CD4-positive, alpha-beta T cell treated with Interleukin-1 beta for 1 hour (primary cell): Measurements from ENCODE around the gene CAMK2B.
"Not testable (repeated sequence)": the region's sequence is repeated elsewhere in the genome, so short reads cannot be mapped to it uniquely, and the experiment has no call there.

Source experiments
- DNase-seq, 2 donors: peaks; one replicate each; pipeline ENCODE4 v3.0.0-alpha.2; 2020 to 2022

CAMK2B gene

DNA sequence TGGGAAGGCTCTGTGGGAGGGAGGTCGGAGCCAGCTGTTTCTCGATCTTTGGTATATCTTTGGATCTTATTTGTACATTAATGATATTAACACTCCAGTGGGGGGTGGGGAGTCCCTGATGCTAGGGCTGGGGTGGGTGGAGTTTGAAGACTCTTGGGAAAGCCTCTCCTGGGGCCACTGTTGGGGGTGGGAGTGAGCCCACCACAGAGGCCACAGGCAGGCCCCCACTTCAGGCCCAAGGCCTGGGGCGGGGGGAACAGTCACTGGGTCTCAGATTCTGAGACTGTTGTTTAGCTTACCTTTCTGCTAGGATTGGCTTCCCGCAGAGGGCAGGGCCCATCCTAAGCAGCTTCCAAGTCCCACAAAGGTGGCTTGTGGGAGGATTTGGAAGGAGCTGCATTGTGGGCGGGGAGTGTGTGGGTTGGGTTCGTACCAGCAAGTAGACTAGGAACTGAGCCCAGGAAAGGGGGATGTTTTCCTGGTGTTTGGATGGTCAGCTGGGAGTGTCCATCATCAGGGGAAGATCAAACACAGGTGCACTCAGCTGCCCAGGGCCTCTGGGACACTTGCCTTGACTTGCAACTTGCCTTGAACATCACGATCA, 112.7 kb downstream of the CAMK2B start:
- DNase-seq: no peak

DNA sequence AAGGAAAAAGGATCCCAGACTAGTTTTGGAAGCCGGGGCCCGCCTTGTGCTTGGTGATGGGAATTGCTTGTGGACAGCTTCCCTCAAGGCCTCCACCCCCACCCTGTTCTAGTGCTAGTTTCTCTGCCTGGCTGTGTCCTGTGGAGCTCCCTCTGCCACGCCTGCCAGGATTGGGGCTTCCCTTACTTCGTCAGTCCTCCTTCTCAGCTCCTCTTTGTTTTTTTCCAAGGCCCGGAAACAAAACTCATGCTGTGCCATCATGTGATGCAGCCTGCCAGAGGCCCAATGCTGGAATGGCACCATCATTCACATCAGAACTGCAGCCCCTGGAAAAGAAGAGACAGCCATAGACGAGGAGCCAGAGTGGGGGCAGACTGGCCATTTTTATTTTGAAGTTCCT, 113.4 kb downstream of the CAMK2B start:
- DNase-seq: no peak

GRCh38 chr7:44211126-44211675, 114.2 kb downstream of the CAMK2B start:
- no peak for DNase-seq

DNA sequence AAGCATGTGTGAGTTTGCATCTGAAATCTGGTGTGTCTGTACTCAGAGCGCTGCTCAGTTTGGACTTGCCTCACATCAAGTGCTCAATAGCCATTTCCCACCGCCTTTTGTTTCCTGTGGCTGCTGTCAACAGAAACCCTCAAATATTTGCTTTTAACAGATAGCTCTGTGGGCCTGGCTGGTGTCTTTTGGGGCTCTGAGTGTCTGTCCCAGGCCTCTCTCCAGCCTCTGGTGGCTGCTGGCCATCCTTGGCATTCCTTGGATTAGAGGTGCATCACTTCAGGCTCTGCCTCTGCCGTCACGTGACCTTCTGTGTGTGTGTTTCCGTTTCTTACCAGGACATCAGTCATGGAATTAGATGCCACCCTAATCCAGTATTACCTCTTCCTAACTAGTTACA, 115.3 kb downstream of the CAMK2B start:
- DNase-seq: no peak

- no peak for DNase-seq
Measured at GRCh38 chr7:44208085-44208484, 117.3 kb downstream of the CAMK2B start.

DNA sequence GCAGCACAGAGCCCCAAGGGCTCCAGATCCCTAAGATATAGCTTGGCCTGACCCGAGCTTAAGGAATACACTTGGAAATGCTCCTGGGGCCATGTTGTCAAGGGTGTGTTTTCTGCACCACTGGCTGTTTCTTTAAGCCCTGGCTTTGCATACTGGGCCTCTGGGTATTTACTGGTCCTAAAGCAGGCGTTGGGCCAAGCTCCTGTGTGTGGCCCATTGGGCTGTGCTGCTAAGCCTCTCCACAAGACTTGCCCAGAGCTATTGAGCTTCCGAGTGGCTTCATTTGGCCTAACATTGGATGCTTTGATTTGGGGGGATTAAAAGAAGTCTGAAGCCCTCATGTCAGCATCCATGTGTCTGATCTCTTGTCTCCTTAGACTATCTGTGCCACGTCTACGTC, 119.4 kb downstream of the CAMK2B start:
- DNase-seq: no peak

DNA sequence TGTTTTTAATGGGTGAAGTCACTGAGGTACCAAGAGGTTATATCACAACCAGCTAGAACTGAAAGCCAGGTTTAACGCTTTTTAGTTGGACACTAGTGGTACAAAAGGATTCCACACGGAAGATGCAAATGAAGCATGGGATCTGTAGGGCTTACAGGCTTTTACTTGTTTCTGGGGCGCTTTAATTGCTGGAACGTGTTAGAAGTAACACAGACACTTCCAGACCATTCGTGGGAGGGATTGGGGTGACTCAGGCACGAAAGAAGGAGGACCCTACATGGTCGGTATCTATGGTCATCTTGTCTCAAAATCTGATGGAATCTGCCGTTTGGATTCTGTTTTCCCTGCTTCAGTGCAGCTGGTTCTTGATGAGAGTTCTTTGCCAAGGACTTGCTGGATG, 123.6 kb downstream of the CAMK2B start:
- no peak for DNase-seq

DNA sequence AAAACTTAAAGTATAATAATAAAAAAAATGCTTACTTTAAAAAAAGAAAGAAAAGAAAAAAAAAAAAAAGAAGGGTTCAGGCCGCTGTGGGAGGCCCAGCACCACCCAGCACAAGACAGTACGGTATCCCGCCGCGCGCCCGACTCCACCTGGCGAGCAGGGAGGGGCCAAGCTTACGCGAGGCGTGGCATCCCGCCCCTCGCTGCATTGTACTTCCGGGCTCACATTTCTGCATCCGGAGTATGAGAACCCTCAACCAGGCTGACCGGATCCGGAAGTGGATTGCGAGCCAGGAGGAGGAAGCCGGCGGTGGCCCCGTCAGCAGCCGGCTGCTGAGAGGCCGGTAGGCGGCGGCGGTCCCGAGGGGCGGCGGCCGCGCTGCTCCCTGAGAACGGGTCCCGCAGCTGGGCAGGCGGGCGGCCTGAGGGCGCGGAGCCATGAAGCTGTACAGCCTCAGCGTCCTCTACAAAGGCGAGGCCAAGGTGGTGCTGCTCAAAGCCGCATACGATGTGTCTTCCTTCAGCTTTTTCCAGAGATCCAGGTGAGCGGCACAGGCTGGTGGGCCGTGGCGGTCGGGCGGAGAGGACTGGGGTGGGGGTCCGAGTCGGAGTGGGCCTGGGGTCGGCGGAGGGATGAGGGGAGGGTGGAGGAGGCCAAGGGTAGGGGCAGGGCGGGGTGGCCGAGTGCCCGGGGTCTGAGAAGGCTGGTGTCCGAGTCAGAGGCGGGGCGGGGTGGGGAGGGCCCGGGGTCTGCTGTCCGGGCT, 124.5 kb downstream of the CAMK2B start, which contains the start of gene YKT6:
Gene YKT6 (plus strand): TSS at position 280 of the 763 bp plus-strand sequence. CDS start 158 bp downstream, at position 438.
- DNase-seq: peak; percentile 94

DNA sequence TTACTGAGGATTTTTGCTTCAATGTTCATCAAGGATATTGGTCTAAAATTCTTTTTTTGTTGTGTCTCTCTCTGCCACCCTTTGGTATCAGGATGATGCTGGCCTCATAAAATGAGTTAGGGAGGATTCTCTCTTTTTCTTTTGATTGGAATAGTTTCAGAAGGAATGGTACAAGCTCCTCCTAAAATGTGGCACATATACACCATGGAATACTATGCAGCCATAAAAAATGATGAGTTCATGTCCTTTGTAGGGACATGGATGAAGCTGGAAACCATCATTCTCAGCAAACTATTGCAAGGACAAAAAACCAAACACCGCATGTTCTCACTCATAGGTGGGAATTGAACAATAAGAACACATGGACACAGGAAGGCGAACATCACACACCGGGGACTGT, 125.2 kb downstream of the CAMK2B start:
- DNase-seq: not testable (repeated sequence)

- DNase-seq: no peak
Measured at GRCh38 chr7:44197474-44197873, 127.9 kb downstream of the CAMK2B start.

DNA sequence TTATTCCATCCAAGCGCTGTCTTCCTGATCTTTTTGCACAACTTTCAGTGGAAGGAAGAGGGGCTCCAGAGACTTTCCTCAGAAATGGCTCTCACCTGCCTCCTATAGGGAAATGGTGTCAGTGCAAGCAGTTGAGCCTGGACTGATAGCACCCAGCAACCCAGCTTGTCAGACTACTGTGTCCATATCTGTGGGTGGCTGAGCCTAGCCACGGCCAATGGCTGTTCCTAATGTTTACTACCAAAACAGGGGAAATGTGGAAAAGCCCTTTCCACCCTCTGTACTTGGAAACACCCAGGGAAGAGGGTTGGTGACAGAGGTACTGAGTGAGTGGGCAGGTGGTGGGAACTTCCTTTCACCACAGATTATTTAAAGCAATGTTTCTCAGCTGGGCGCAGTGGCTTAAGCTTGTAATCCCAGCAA, 128.9 kb downstream of the CAMK2B start:
- peak; percentile 15 to 36 for DNase-seq

- no peak for DNase-seq
Measured at GRCh38 chr7:44195889-44196288, 129.5 kb downstream of the CAMK2B start.

DNA sequence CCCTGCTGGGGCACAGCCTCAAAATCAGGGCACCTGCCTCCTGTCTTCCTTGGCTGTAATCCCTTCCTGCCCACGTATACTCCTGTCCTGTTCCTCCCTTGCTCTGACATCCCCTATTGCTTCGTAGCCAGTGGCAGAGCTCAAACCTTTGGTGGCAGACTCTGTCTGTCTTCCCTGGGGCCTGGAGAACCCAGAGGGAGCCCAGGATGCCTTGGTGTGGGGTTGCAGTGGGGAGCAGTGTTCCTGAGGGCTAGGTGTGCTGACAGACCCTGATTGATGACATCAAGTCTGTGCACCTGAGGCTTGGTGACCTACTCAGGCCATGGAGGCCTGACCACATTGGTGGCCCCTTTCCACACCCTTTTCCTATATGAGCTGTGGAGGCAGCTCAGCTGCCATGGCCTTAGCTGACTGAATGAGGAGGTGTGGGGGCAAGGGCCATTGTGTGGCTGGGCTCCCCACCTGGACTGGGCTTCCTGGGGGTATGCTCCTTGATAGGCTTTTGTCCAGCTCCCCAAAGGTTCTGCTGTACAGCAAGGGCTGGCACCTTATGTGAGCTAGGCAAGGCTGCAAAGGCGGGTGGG, 130.7 kb downstream of the CAMK2B start:
- no peak for DNase-seq

- no peak for DNase-seq
Measured at GRCh38 chr7:44194069-44194468, 131.3 kb downstream of the CAMK2B start.

GRCh38 chr7:44193011-44193802, 132.2 kb downstream of the CAMK2B start:
- DNase-seq: no peak

- DNase-seq: no peak
Measured at GRCh38 chr7:44191171-44191570, 134.2 kb downstream of the CAMK2B start.

GRCh38 chr7:44189993-44190872, 135.2 kb downstream of the CAMK2B start:
- DNase-seq: no peak

- DNase-seq: no peak
Measured at GRCh38 chr7:44189286-44189992, 136.0 kb downstream of the CAMK2B start, which contains the start of gene GCK. GCK (minus strand) TSS chr7:44189439; CDS start chr7:44188953, 486 bp downstream.

- DNase-seq: no peak
Measured at GRCh38 chr7:44188480-44189225, 136.7 kb downstream of the CAMK2B start.
